Uterus (tissue), 4 donors: Measurements from ENCODE around the gene EPHA5. TPM values are rescaled to one million over a fixed set of nuclear protein-coding genes. Genes with fewer than 3 reads are reported as not detected.

Source experiments
- DNase-seq, 2 donors: peaks; one replicate each; pipeline ENCODE4 v3.0.0-alpha.2; 2019 to 2020
- H3K27ac ChIP-seq, 2 donors: fragments of 200-600 bp; sonication (generic); 1 replicate in 1 of 2; 2 replicates in 1 of 2; pipeline ENCODE4 v1.5.1; 2016 to 2018
- H3K27me3 ChIP-seq, 2 donors: fragments of 200-600 bp; sonication (generic); one replicate each; pipeline ENCODE4 v1.5.1; 2018 to 2019; ENCODE audit warnings: control low read depth in 1 of 2
- H3K36me3 ChIP-seq, 2 donors: fragments of 200-600 bp; sonication (generic); one replicate each; pipeline ENCODE4 v1.5.1; 2019; ENCODE audit warnings: control low read depth in 1 of 2
- H3K4me1 ChIP-seq, 2 donors: fragments of 200-600 bp; sonication (generic); one replicate each; pipeline ENCODE4 v1.5.1; 2018 to 2019; ENCODE audit warnings: control low read depth in 1 of 2
- H3K4me3 ChIP-seq, 2 donors: fragments of 200-600 bp; sonication (generic); 1 replicate in 1 of 2; 2 replicates in 1 of 2; pipeline ENCODE4 v1.5.1; 2018 to 2019; ENCODE audit warnings: mild to moderate bottlenecking in 1 of 2
- H3K9me3 ChIP-seq, 2 donors: fragments of 200-600 bp; sonication (generic); one replicate each; pipeline ENCODE4 v1.5.1; 2019; ENCODE audit warnings: control low read depth in 1 of 2
- POLR2A ChIP-seq, 2 donors: fragments of 450-650 bp; IDR thresholded peaks; one replicate each; pipeline ENCODE4 v1.6.1; 2016; ENCODE audit warnings: antibody characterized with exemption in 2 of 2, mild to moderate bottlenecking in 1 of 2, moderate library complexity in 1 of 2
- intact Hi-C: fragments of 100-400 bp; cut with DNase I; formaldehyde crosslinking; loops from one replicate; pipeline ENCODE4 v1.15.1; 2023; ENCODE audit warnings: low total_unique reads
- total RNA-seq, 4 donors: library from RNA; depleted of rRNA in 3 of 4; stranded (reverse); fragments of >200 nt in 3 of 4; gene quantifications; one replicate each; pipeline versions ENCODE4 v1.1.0 to v1.2.4, GENCODE V29; 2014 to 2023
- TF ChIP-seq, protein P1 (sequence below), 4 experiments: fragments of 200-600 bp in 2 of 4; fragments of 450-650 bp in 2 of 4; sonication (generic) in 2 of 4; IDR thresholded peaks; one replicate each; pipeline ENCODE4 v1.5.1; 2016 to 2019; ENCODE audit warnings: antibody characterized with exemption in 4 of 4, mild to moderate bottlenecking in 2 of 4, moderate library complexity in 1 of 4
- donor health status: DM: yes; HTN: yes; CAD: no.

EPHA5 gene
- total RNA-seq, 4 donors from 2014 or later = 1.2 to 10.4 TPM; not detected in 2

DNA sequence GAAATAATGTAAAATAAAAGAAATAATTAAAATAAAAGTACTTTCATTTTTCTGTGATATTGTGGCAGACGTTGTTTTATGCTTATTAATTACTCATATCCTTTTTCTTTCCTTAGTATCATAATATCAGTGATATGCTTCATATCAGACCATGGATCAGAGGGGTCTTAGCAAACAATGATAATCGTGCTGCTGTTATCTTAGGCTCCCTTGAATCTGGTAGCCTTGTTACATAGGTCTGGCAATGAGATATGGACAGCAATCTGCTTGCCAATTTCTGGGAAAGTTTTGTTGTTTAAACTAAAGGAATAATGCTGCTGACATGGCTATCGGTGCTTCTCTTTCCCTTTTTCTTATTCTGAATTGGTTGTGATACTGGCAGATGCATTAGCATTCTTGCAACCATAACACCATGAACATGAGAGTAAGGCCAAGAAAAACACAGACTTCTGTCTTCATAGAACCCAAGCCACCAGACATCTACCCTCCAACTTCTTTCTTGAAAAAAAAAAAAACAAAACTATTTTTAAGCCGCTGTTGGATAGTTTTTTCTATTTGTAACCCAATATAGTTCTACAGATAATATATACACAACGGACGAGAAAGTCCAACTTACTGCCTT is 16.4 kb downstream of the EPHA5 start:
- no peaks in the 10 kb centered on the region for H3K4me1 ChIP-seq
- DNase-seq = no peak
- no peak for TF ChIP-seq POLR2A (IDR thresholded peaks at IDR 0.05)
- peaks cover 0 to 4% of the 10 kb centered on the region in 2 donors for H3K27me3 ChIP-seq
- intact Hi-C loops = no loop called here
- no peak overlapping the region for H3K27ac ChIP-seq
- no peak overlapping the region for H3K4me3 ChIP-seq
- no peaks in the 10 kb centered on the region for H3K36me3 ChIP-seq
- no peaks in the 10 kb centered on the region for H3K9me3 ChIP-seq

DNA sequence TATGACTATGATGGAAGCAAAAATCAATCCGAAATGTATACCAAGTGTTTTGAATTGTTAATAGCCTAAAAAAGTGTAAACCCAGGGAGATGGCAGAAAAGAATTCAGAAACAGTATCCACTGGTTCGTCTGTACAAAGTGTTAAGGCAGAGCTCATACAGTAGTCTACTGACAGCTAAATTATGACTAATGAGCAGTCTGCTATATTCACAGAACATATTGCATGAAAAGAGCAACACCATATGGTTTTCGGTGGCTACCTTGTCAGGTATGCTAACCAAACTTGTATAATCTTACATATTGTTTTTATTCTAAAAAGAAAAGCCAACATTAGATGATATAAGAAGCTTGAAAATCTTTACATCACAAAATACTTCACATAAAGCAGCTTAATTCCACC is 18.5 kb downstream of the EPHA5 start:
- peaks cover 0 to 4% of the 10 kb centered on the region in 2 donors for H3K27me3 ChIP-seq
- no peaks in the 10 kb centered on the region for H3K4me1 ChIP-seq
- no peak for DNase-seq
- H3K4me3 ChIP-seq = no peak overlapping the region
- intact Hi-C loops = no loop called here
- no peaks in the 10 kb centered on the region for H3K36me3 ChIP-seq
- H3K9me3 ChIP-seq = no peaks in the 10 kb centered on the region
- TF ChIP-seq POLR2A (IDR thresholded peaks at IDR 0.05) = no peak
- TF ChIP-seq, protein P1, sequence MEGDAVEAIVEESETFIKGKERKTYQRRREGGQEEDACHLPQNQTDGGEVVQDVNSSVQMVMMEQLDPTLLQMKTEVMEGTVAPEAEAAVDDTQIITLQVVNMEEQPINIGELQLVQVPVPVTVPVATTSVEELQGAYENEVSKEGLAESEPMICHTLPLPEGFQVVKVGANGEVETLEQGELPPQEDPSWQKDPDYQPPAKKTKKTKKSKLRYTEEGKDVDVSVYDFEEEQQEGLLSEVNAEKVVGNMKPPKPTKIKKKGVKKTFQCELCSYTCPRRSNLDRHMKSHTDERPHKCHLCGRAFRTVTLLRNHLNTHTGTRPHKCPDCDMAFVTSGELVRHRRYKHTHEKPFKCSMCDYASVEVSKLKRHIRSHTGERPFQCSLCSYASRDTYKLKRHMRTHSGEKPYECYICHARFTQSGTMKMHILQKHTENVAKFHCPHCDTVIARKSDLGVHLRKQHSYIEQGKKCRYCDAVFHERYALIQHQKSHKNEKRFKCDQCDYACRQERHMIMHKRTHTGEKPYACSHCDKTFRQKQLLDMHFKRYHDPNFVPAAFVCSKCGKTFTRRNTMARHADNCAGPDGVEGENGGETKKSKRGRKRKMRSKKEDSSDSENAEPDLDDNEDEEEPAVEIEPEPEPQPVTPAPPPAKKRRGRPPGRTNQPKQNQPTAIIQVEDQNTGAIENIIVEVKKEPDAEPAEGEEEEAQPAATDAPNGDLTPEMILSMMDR (IDR thresholded peaks at IDR 0.05) = no peak
- H3K27ac ChIP-seq = no peak overlapping the region

DNA sequence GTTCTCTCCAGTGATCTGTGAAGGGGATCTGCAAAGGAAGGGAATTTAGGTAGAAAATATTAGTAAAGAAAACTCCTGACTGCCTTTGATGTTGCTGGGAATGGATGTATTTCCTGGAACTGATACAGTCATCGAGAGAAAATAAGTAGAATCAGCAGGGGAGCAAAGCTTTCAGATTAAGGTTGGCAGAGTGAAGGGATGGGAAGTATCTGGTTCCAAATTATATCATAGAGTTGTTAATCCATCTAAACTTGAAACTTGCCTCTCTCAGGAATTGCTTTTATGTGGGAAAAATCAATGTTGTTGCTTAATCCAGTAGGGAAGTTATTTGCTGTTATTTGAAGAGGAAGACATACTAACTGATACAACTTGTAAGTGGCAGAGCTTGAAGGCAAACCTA is 19.3 kb downstream of the EPHA5 start:
- intact Hi-C loops = no loop called here

GRCh38 chr4:65646136-65646535 is 24.2 kb downstream of the EPHA5 start:
- Histone ChIP-seq H3K36me3 (no peaks in the 10 kb centered on the region), H3K27me3 (no peaks in the 10 kb centered on the region), H3K27ac (no peak overlapping the region), H3K9me3 (no peaks in the 10 kb centered on the region), H3K4me1 (no peaks in the 10 kb centered on the region), H3K4me3 (no peak overlapping the region)
- TF ChIP-seq, protein P1 (IDR thresholded peaks at IDR 0.05) = no peak
- no peak for TF ChIP-seq POLR2A (IDR thresholded peaks at IDR 0.05)
- intact Hi-C loops = no loop called here
- no peak for DNase-seq

More for the DNA sequence above, 19.3 kb downstream of the EPHA5 start:
- TF ChIP-seq POLR2A (IDR thresholded peaks at IDR 0.05) = no peak
- TF ChIP-seq, protein P1 (IDR thresholded peaks at IDR 0.05) = no peak
- H3K4me3 ChIP-seq = no peak overlapping the region
- no peaks in the 10 kb centered on the region for H3K4me1 ChIP-seq
- no peak for DNase-seq
- H3K27ac ChIP-seq = no peak overlapping the region
- no peaks in the 10 kb centered on the region for H3K36me3 ChIP-seq
- peaks cover 0 to 4% of the 10 kb centered on the region in 2 donors for H3K27me3 ChIP-seq
- H3K9me3 ChIP-seq = no peaks in the 10 kb centered on the region

- DNase-seq = no peak
- intact Hi-C loops = no loop called here
- no peaks in the 10 kb centered on the region for H3K36me3 ChIP-seq
- TF ChIP-seq, protein P1 (IDR thresholded peaks at IDR 0.05) = no peak
- no peak overlapping the region for H3K4me3 ChIP-seq
- no peaks in the 10 kb centered on the region for H3K9me3 ChIP-seq
- H3K27ac ChIP-seq = no peak overlapping the region
- H3K27me3 ChIP-seq = no peaks in the 10 kb centered on the region
- H3K4me1 ChIP-seq = no peaks in the 10 kb centered on the region
Measured at GRCh38 chr4:65645185-65645584, 25.1 kb downstream of the EPHA5 start.
